ENCODE data around the gene INPP1.

Gene INPP1

GRCh38 chr2:190412966-190413365, 69.6 kb downstream of the INPP1 start:
- no peak for DNase-seq

- no peak for DNase-seq
Measured at GRCh38 chr2:190413421-190413820, 70.0 kb downstream of the INPP1 start.

GRCh38 chr2:190415251-190415650, 71.9 kb downstream of the INPP1 start:
- DNase-seq, result no peak

GRCh38 chr2:190415794-190416775, 72.7 kb downstream of the INPP1 start:
- no peak for DNase-seq

GRCh38 chr2:190417045-190417842, 73.9 kb downstream of the INPP1 start:
- DNase-seq, result no peak

- DNase-seq, result no peak
Measured at GRCh38 chr2:190418727-190419126, 75.3 kb downstream of the INPP1 start.

GRCh38 chr2:190420801-190421200, 77.4 kb downstream of the INPP1 start:
- DNase-seq, result no peak
